HepG2 (cell line): Measurements from ENCODE around the gene ANKS1A. TPM values are rescaled to one million over a fixed set of nuclear protein-coding genes. Genes with fewer than 3 reads are reported as not detected.
A peak's percentile ranks its signal among the peaks of the same experiment; 100 is the strongest.

Experiments
- ATAC-seq: fragments of 200-7000 bp; cut with Tn5 transposase; 3 replicates; pipeline ENCODE4 v1.9.1; 2020; ENCODE audit warnings: mild to moderate bottlenecking, moderate library complexity
- BruUV-seq: library from RNA; stranded (reverse); fragments of 400-500 nt; replicated peaks from 2 replicates; lab custom pipeline; 2021; lab: Mats Ljungman, UMichigan
- CTCF ChIA-PET: fragments of 300-600 bp; formaldehyde crosslinking; extraction: SDS; loops from one replicate; lab custom pipeline; 2021; ENCODE audit warnings: low total read pairs, inconsistent platforms, low intra/inter-chr PET ratio; lab: Yijun Ruan, JAX
- POLR2A ChIA-PET: fragments of 350-600 bp; sonication (Branson Sonifier 250); formaldehyde crosslinking; loops from one replicate; lab custom pipeline; 2020; ENCODE audit warnings: antibody characterized with exemption, inconsistent platforms; lab: Yijun Ruan, JAX
- DNase-seq: peaks from one replicate; pipeline ENCODE4 v3.0.0-alpha.2; 2015; ENCODE audit warnings: low spot score
- FAIRE-seq: peaks from 3 replicates; lab custom pipeline; 2011; peaks lifted over from hg19 to GRCh38; lab: Jason Lieb, UNC
- H2AFZ ChIP-seq: one replicate; pipeline ENCODE4 v1.6.1; 2011; ENCODE audit warnings: low read length, inconsistent platforms
- H3K27ac ChIP-seq: fragments of 300-600 bp; 3 replicates; pipeline ENCODE4 v1.8.0; 2011; ENCODE audit warnings: mixed run types, mild to moderate bottlenecking, mixed read lengths, low read length, inconsistent platforms; ENCODE audit not compliant: insufficient read depth; ENCODE audit errors: extremely low read length
- H3K27me3 ChIP-seq, 2 experiments: fragments of 200-600 bp in 1 of 2; 2 replicates in 1 of 2; 3 replicates in 1 of 2; pipeline versions ENCODE4 v1.6.0 to v1.8.0; 2011; ENCODE audit warnings: low read length in 2 of 2, mild to moderate bottlenecking in 2 of 2, moderate library complexity in 2 of 2, inconsistent platforms in 1 of 2; ENCODE audit not compliant: insufficient read depth in 2 of 2, control insufficient read depth in 1 of 2
- H3K36me3 ChIP-seq, 2 experiments: fragments of 200-600 bp in 1 of 2; replicated peaks in 1 of 2; 2 replicates in 1 of 2; 3 replicates in 1 of 2; pipeline versions ENCODE4 v1.5.1 to v1.8.0; 2011; ENCODE audit warnings: low read length in 2 of 2, inconsistent platforms in 1 of 2; ENCODE audit not compliant: insufficient read depth in 2 of 2, control insufficient read depth in 1 of 2
- H3K4me1 ChIP-seq: 2 replicates; pipeline ENCODE4 v1.5.1; 2012; ENCODE audit warnings: low read length, inconsistent platforms; ENCODE audit not compliant: insufficient read depth
- H3K4me2 ChIP-seq: 2 replicates; pipeline ENCODE4 v1.6.0; 2011; ENCODE audit warnings: low read depth, low read length, inconsistent platforms
- H3K4me3 ChIP-seq, 3 experiments: fragments of 200-600 bp in 1 of 3; sonication (generic), shearing (Covaris generic) in 1 of 3; replicated peaks in 1 of 3; 2 replicates each; pipeline ENCODE4 v1.5.1; 2011 to 2016; ENCODE audit warnings: low read length in 3 of 3, inconsistent platforms in 2 of 3, low read depth in 2 of 3, mild to moderate bottlenecking in 2 of 3, control low read depth in 1 of 3, mixed read lengths in 1 of 3; ENCODE audit not compliant: insufficient read depth in 1 of 3
- H3K79me2 ChIP-seq: one replicate; pipeline ENCODE4 v1.6.1; 2011; ENCODE audit warnings: low read length, inconsistent platforms; ENCODE audit not compliant: insufficient read depth
- H3K9ac ChIP-seq: 2 replicates; pipeline ENCODE4 v1.6.0; 2011; ENCODE audit warnings: mild to moderate bottlenecking, low read depth, low read length, inconsistent platforms; ENCODE audit not compliant: insufficient read depth
- H3K9me3 ChIP-seq: 2 replicates; pipeline ENCODE4 v1.5.1; 2012; ENCODE audit warnings: mild to moderate bottlenecking, low read length
- H4K20me1 ChIP-seq: 2 replicates; pipeline ENCODE4 v1.6.0; 2011; ENCODE audit warnings: inconsistent platforms, mild to moderate bottlenecking, low read length, moderate library complexity; ENCODE audit not compliant: insufficient read depth
- PRDM10 ChIP-seq: sonication (generic); formaldehyde crosslinking; IDR thresholded peaks from 2 replicates; pipeline ENCODE4 v1.4.0; 2020; ENCODE audit warnings: low read depth, missing genetic modification reagents
- ZFP91 ChIP-seq: sonication (generic); formaldehyde crosslinking; IDR thresholded peaks from 2 replicates; pipeline ENCODE4 v1.9.0; 2022; ENCODE audit warnings: missing genetic modification reagents, mild to moderate bottlenecking, borderline replicate concordance
- WGBS: methylation state at CpG from one replicate; pipeline ENCODE4 v1.1.6; 2017; ENCODE audit warnings: low lambda C conversion rate; 5-methylcytosine and 5-hydroxymethylcytosine counted together
- in situ Hi-C: cut with HindIII; loops from 2 replicates; pipeline ENCODE4 v1.10.0; 2017; ENCODE audit warnings: low pct_unique_long_range_greater_than_20kb; ENCODE audit not compliant: extremely low pct_ligation_motif_present
- intact Hi-C: fragments of 100-400 bp; cut with micrococcal nuclease; formaldehyde crosslinking; loops from one replicate; pipeline ENCODE4 v1.10.0; 2022; ENCODE audit not compliant: unreplicated experiment
- polyA plus RNA-seq, 8 experiments: library from polyadenylated mRNA; depleted of rRNA in 3 of 8; stranded (reverse) in 7 of 8; unstranded in 1 of 8; fragments of >200 nt; fragmentation: Illumina TruSeq in 4 of 8; extraction: Trizol in 4 of 8; gene quantifications; 2 replicates each; pipeline versions ENCODE4 v1.2.1 to v1.2.3, GENCODE V29; 2011 to 2016; ENCODE audit warnings: low read depth in 4 of 8, missing spikeins in 1 of 8, mixed read lengths in 1 of 8; ENCODE audit not compliant: insufficient read depth in 1 of 8
- total RNA-seq, 5 experiments: library from RNA; depleted of rRNA; stranded (reverse); fragments of >200 nt; fragmentation: Illumina TruSeq; extraction: Trizol; gene quantifications; 2 replicates each; pipeline ENCODE4 v1.2.3, GENCODE V29; 2016; ENCODE audit warnings: low read depth in 1 of 5

ANKS1A gene
- total and polyA plus RNA-seq, 2 of the 13 experiments (the other 11 are each of a cell fraction or from before 2014, with no cell fraction given), result 7.2 to 15.1 TPM

- Histone ChIP-seq H3K4me3 (no peak overlapping the region), H3K9me3 (no peaks in the 10 kb centered on the region), H3K27me3 (no peaks in the 10 kb centered on the region), H3K36me3 (peaks cover 3 to 12% of the 10 kb centered on the region in 2 experiments; a peak in 2 of 5 replicates), H3K4me2 (no peak overlapping the region), H3K27ac (no peak overlapping the region), H3K79me2 (no peaks in the 10 kb centered on the region), H4K20me1 (no peaks in the 10 kb centered on the region), H3K4me1 (peaks cover 21% of the 10 kb centered on the region), H3K9ac (no peak overlapping the region), H2AFZ (no peak overlapping the region)
- WGBS, result 75% methylated on average over 5 of the region's 5 CpGs
- DNase-seq (no peak), FAIRE-seq (no peak), ATAC-seq (no peak)
- POLR2A ChIA-PET, result no interaction called here
- in situ Hi-C loops, result no loop called here
- no peak for TF ChIP-seq ZFP91
- TF ChIP-seq PRDM10 (CRISPR knock-in tag), result peak; percentile 44; the same call in 1 of the 2 replicates
- intact Hi-C loops, result no loop called here
- CTCF ChIA-PET, result no interaction called here
- BruUV-seq, result no TSS peak
Measured at GRCh38 chr6:35092362-35093117, 203.5 kb downstream of the ANKS1A start.
